WTC11 (cell line): ENCODE measurements around the gene PAGE4. TPM values are rescaled to one million over a fixed set of nuclear protein-coding genes. Genes with fewer than 3 reads are reported as not detected.

Source experiments
- ATAC-seq: fragments of 200-7000 bp; cut with Tn5 transposase; 2 replicates; pipeline ENCODE4 v1.10.0; 2021; ENCODE audit warnings: mild to moderate bottlenecking, moderate library complexity
- CTCF ChIA-PET: fragments of 300-600 bp; sonication (Branson Sonifier 250); formaldehyde crosslinking; loops from one replicate; lab custom pipeline; 2021; ENCODE audit warnings: antibody characterized with exemption; lab: Charles Lee
- POLR2A ChIA-PET: fragments of 350-600 bp; sonication (Branson Sonifier 250); formaldehyde crosslinking; loops from one replicate; lab custom pipeline; 2021; ENCODE audit warnings: antibody characterized with exemption; lab: Charles Lee
- DNase-seq: peaks from one replicate; pipeline ENCODE4 v3.0.0; 2021; ENCODE audit warnings: low spot score
- H3K27ac Mint-ChIP-seq: 2 replicates; pipeline ENCODE4 v1.8.0; 2021; ENCODE audit warnings: mixed read lengths
- H3K27me3 Mint-ChIP-seq: 2 replicates; pipeline ENCODE4 v1.8.0; 2021; ENCODE audit warnings: low read depth, mild to moderate bottlenecking, moderate library complexity, mixed read lengths
- H3K36me3 Mint-ChIP-seq: 2 replicates; pipeline ENCODE4 v1.8.0; 2021; ENCODE audit warnings: mixed read lengths
- H3K4me1 Mint-ChIP-seq: 2 replicates; pipeline ENCODE4 v1.8.0; 2022; ENCODE audit warnings: mixed read lengths
- H3K4me3 Mint-ChIP-seq: 2 replicates; pipeline ENCODE4 v1.8.0; 2021; ENCODE audit warnings: mild to moderate bottlenecking, moderate library complexity, mixed read lengths
- H3K9me3 Mint-ChIP-seq: 2 replicates; pipeline ENCODE4 v1.8.0; 2021; ENCODE audit warnings: mixed read lengths
- ATF1 ChIP-seq: sonication (generic); formaldehyde crosslinking; IDR thresholded peaks from 2 replicates; pipeline ENCODE4 v1.8.1; 2023; ENCODE audit warnings: mild to moderate bottlenecking, moderate library complexity, missing genetic modification reagents
- E2F1 ChIP-seq: sonication (generic); formaldehyde crosslinking; IDR thresholded peaks from 2 replicates; pipeline ENCODE4 v1.8.0; 2022; ENCODE audit warnings: mild to moderate bottlenecking, missing genetic modification reagents
- ETV6 ChIP-seq: sonication (generic); formaldehyde crosslinking; IDR thresholded peaks from 2 replicates; pipeline ENCODE4 v1.8.1; 2022; ENCODE audit warnings: mild to moderate bottlenecking, missing genetic modification reagents
- GRHL2 ChIP-seq: fragments of 250-450 bp; sonication (Bioruptor Pico); IDR thresholded peaks from 2 replicates; pipeline ENCODE4 v1.8.0; 2022; ENCODE audit warnings: mild to moderate bottlenecking, moderate library complexity; ENCODE audit not compliant: insufficient replicate concordance, severe bottlenecking
- HMGA2 ChIP-seq: fragments of 250-450 bp; sonication (Bioruptor Pico); IDR thresholded peaks from 2 replicates; pipeline ENCODE4 v1.4.0; 2021; ENCODE audit warnings: mild to moderate bottlenecking, moderate library complexity
- IRF1 ChIP-seq: sonication (generic); formaldehyde crosslinking; IDR thresholded peaks from 2 replicates; pipeline ENCODE4 v1.8.0; 2023; ENCODE audit warnings: missing genetic modification reagents
- MAX ChIP-seq: sonication (generic); formaldehyde crosslinking; IDR thresholded peaks from 2 replicates; pipeline ENCODE4 v1.8.0; 2022; ENCODE audit warnings: mild to moderate bottlenecking, missing genetic modification reagents
- MLX ChIP-seq: sonication (generic); formaldehyde crosslinking; IDR thresholded peaks from 2 replicates; pipeline ENCODE4 v1.8.1; 2023; ENCODE audit warnings: mild to moderate bottlenecking, missing genetic modification reagents, moderate library complexity
- NFATC4 ChIP-seq: fragments of 250-450 bp; sonication (Bioruptor Pico); IDR thresholded peaks from 2 replicates; pipeline ENCODE4 v1.9.0; 2021; ENCODE audit warnings: mild to moderate bottlenecking
- NFYB ChIP-seq: sonication (generic); formaldehyde crosslinking; conservative IDR thresholded peaks from 2 replicates; pipeline ENCODE4 v1.8.0; 2022; ENCODE audit warnings: low read depth, missing genetic modification reagents
- PREB ChIP-seq: sonication (generic); formaldehyde crosslinking; IDR thresholded peaks from 2 replicates; pipeline ENCODE4 v1.8.1; 2022; ENCODE audit warnings: mild to moderate bottlenecking, missing genetic modification reagents, moderate library complexity, borderline replicate concordance
- STAT6 ChIP-seq: sonication (generic); formaldehyde crosslinking; conservative IDR thresholded peaks from 2 replicates; pipeline ENCODE4 v1.8.1; 2023; ENCODE audit warnings: mild to moderate bottlenecking, low read depth, missing genetic modification reagents, moderate library complexity
- TEAD4 ChIP-seq: sonication (generic); formaldehyde crosslinking; IDR thresholded peaks from 2 replicates; pipeline ENCODE4 v1.8.0; 2022; ENCODE audit warnings: mild to moderate bottlenecking, missing genetic modification reagents
- TP53 ChIP-seq: sonication (generic); formaldehyde crosslinking; IDR thresholded peaks from 2 replicates; pipeline ENCODE4 v1.8.1; 2023; ENCODE audit warnings: mild to moderate bottlenecking, missing genetic modification reagents
- ZBTB43 ChIP-seq: sonication (generic); formaldehyde crosslinking; IDR thresholded peaks from 2 replicates; pipeline ENCODE4 v1.8.1; 2023; ENCODE audit warnings: mild to moderate bottlenecking, missing genetic modification reagents
- ZNF121 ChIP-seq: sonication (generic); formaldehyde crosslinking; IDR thresholded peaks from 2 replicates; pipeline ENCODE4 v1.8.0; 2023; ENCODE audit warnings: missing genetic modification reagents
- ZNF281 ChIP-seq: sonication (generic); formaldehyde crosslinking; IDR thresholded peaks from 2 replicates; pipeline ENCODE4 v1.8.0; 2023; ENCODE audit warnings: mild to moderate bottlenecking, missing genetic modification reagents
- ZNF671 ChIP-seq: fragments of 250-450 bp; sonication (Bioruptor Pico); IDR thresholded peaks from 2 replicates; pipeline ENCODE4 v1.8.0; 2021; ENCODE audit warnings: mild to moderate bottlenecking
- ZSCAN18 ChIP-seq: fragments of 250-450 bp; sonication (Bioruptor Pico); IDR thresholded peaks from 2 replicates; pipeline ENCODE4 v2.1.2; 2022; ENCODE audit warnings: mild to moderate bottlenecking, moderate library complexity
- total RNA-seq: library from RNA; stranded (reverse); gene quantifications from 3 replicates; pipeline ENCODE4 v1.2.3, GENCODE V29; 2021

Gene PAGE4
- total RNA-seq, 1 experiment from 2014 or later, result not detected

GRCh38 chrX:49850028-49850427, 20.9 kb downstream of the PAGE4 start:
- Mint-ChIP-seq H3K9me3 (no peaks in the 10 kb centered on the region), H3K36me3 (no peaks in the 10 kb centered on the region), H3K4me3 (no peak overlapping the region), H3K27me3 (no peaks in the 10 kb centered on the region), H3K27ac (no peak overlapping the region), H3K4me1 (no peaks in the 10 kb centered on the region)
- ATAC-seq (no peak), DNase-seq (no peak)
- POLR2A ChIA-PET, result no interaction called here
- no peak for TF ChIP-seq IRF1 (CRISPR knock-in tag)
- TF ChIP-seq ZNF281 (CRISPR knock-in tag), result no peak
- TF ChIP-seq STAT6 (CRISPR knock-in tag), result no peak
- no peak for TF ChIP-seq TP53
- no peak for TF ChIP-seq PREB (CRISPR knock-in tag)
- no peak for TF ChIP-seq NFYB
- TF ChIP-seq ZNF121, result no peak
- TF ChIP-seq ETV6 (CRISPR knock-in tag), result no peak
- TF ChIP-seq ZBTB43, result no peak
- no peak for TF ChIP-seq ZSCAN18 (CRISPR knock-in tag)
- no peak for TF ChIP-seq TEAD4 (CRISPR knock-in tag)
- TF ChIP-seq HMGA2 (CRISPR knock-in tag), result no peak
- no peak for TF ChIP-seq E2F1
- TF ChIP-seq MLX (CRISPR knock-in tag), result no peak
- TF ChIP-seq ATF1, result no peak
- no peak for TF ChIP-seq ZNF671
- TF ChIP-seq MAX (CRISPR knock-in tag), result no peak
- no peak for TF ChIP-seq NFATC4
- no peak for TF ChIP-seq GRHL2 (CRISPR knock-in tag)
- CTCF ChIA-PET, result no interaction called here
